Inferior parietal cortex (tissue), 1 donor: ENCODE results near the gene JARID2.

Source experiments
- DNase-seq: peaks from one replicate; pipeline ENCODE4 v3.0.0-alpha.2; 2016; ENCODE audit errors: extremely low spot score

Gene JARID2

DNA sequence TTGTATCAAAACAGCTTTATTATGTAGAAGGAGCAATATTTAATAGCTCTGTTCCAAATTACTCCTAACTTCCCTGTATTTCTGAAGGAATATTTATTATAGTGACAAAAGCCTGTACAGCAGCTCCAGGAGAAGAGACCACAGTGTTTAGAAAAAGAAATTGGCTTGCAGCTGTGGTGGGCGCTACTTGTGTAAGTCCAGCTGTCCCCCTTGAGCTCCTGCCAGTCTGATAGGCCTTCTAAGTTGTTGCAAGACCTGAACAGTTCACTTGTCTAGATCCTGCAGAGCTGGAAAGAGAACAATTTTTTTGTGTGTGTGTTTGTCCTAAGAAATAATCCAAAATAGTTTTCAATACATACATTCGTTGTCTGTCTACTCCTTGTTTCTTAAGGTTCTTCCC is 86.6 kb downstream of the JARID2 start:
- no peak for DNase-seq

- no peak for DNase-seq
These were observed 89.5 kb downstream of the JARID2 start for GRCh38 chr6:15335385-15335784.

DNA sequence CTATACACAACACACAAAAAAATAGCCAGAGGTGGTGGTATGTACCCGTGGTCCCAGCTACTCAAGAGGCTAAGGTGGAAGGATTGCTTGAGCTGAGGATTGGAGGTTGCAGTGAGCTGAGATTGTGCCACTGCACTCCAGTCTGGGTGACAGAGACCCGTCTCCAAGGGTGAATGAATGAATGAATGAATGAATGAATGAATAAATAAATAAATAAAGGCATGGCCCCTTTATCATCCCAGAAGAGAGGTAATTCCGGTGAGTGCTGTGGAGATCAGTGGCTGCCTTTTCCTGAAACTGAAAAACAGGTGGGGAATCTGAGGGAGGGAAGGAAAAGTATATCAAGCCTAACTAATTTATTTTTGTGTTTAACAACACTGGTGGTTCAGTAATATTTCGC is 90.0 kb downstream of the JARID2 start:
- DNase-seq: no peak

- DNase-seq: no peak
These were observed 91.2 kb downstream of the JARID2 start for GRCh38 chr6:15336900-15337560.

DNA sequence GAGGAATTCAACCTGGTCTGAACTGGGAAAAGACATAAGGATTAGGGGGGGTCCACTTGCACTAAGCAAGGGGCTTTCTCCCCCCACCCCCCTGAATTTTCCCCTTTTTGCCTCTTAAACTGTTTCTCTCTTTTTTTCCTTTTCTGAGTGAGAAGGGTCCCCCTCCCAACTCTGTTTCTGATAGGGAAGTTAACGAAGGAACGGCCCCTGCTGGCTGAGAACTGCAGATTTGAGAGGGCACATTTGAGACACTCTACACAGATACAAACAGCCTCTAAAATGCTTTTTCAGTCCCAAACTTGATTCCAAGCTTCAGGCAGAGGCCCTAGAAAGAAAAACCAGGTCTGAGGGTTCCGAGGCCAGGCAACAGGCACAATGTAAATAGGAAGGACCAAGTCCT is 91.7 kb downstream of the JARID2 start:
- no peak for DNase-seq

DNA sequence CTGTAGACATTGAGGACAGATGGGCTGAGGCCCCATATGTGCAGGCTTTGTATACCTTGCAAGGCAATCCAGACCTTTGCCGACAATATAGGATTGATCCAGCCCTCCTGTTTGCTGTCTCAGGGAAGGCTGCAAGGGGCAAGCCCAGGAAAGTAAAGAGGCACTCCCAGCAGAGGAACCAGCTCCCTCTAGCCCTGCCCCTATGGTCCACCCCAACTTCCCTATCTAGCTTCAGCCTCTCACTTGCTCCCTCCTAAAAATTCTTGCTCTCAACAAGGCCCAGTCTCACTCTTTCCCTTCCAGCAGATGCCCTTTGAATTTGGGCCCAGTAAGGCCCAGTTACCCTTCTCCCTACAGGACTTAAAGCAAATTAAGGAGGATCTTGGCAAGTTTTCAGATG is 92.6 kb downstream of the JARID2 start:
- DNase-seq: no peak

DNA sequence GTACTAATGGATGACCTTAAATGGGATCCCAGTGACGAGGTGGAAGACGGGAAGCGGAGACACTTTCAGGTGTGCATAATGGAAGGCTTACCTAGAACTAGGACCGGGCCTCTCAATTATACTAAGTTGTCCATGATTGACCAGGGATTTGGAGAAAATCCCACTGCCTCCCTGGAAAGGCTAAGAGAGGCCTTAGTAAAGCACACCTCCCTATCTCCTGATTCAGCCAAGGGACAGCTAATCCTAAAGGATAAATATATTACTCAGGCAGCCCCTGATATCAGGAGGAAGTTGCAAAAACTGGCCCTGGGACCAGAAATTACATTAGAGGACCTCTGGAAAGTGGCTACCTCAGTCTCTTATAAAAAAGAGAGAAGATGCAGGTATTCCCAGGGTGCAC is 93.2 kb downstream of the JARID2 start:
- no peak for DNase-seq

GRCh38 chr6:15340105-15340601 is 94.3 kb downstream of the JARID2 start:
- DNase-seq: no peak

- DNase-seq: no peak
These were observed 94.9 kb downstream of the JARID2 start for GRCh38 chr6:15340775-15341174.

- DNase-seq: no peak
These were observed 95.6 kb downstream of the JARID2 start for GRCh38 chr6:15341311-15342001.

DNA sequence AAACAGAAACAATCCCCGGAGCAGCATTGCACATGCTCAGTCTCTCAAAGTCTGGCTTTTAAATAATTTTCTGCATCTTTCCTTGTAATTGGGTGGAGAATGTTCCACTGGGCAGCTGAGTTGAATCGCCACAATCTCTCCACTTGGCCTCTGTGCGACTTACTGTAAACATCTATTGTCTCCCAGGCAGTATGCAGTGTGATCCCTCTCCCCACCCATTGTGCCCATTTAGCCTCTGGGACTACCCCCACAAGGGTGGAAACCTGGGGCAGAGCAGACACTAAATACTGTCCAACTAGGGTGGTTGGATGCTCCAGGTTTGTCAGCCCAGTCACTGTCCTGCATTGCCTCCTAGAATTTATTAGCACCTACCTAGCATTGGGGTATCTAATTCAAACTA is 96.2 kb downstream of the JARID2 start:
- no peak for DNase-seq

DNA sequence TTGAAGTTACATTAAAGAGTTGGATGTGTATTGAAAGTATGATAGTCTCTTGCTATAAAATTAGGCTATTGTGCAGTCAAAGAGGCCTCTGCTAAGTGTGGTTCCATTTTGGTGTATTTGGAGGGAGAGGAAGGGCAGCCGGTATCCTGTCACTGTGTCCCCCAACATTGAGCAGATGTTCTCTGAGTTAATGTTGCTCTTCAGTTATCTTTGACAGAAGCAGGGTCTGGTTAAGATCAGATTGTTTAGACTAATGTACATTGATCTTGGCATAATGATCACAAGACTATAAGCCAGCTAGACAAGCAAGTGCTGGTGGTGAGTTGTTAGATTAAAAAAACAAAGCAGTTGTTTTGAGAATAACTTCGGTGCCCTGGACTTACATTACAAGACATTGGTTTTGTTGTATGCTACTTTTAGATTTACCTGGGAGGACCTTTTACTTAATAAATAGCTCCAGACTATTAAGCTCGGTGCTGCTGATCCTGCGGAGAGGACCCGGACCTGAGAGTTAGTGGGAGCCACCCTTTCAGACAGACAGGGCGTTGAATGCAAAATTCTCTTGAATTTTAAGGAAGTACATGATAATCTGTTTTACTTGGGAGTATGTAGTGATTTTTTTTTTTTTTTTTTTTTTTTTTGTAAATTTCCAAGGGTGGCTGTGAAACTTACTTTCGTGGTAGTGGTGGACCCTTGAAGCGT is 97.8 kb downstream of the JARID2 start:
- DNase-seq: no peak

DNA sequence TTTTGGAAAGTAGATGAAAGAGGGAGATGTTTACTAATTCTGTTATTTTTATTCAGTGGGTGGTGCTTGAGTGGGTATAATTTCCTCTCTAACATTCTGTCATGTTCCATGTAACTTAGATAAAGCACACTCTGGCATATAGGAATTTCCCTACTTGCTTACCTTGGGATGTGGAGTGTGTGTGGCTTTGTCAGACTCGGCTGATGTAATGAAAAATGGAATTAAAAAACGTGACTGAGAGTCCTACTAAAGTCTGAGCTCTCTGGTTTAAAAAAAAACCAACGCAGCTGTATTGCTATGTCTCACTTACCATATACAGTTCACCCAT is 98.3 kb downstream of the JARID2 start:
- no peak for DNase-seq

DNA sequence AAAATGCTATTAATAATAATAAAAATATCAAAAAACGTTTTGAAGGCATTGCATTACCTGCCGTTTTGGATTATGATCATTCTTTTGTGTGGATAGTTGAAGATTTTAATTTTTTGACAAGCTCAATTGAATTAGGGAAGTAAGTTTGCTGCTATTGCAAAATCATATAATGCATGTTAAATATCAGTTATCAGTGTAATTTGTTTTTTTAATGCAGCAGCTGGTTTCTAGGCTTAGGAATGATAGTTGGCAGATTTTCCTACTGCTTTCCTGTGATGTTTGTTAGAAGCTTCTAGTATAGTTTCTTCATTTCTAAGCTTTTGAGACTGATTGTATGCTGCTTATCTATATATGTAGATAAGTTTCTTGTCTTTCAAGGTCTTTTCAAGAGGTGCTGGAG is 99.0 kb downstream of the JARID2 start:
- no peak for DNase-seq

DNA sequence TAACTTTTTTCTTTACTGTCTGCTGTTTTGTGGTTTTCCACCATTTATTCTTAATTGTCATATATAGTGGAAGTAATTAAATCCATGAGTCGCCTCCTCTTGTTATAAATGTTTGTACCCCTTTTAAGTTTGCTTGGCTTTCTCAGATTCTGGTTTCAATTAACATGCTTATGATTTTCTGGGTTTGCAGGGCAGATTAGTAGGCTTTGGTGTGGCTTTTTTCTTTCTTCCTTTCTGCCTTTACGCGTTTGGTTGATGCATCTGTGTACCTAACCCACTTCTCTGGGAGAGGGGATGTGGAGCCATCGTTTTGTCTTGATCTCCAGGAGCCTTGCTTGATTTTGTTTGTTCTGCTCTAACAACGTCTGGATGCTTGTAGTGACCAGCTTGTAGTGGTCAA is 100.4 kb downstream of the JARID2 start:
- no peak for DNase-seq

GRCh38 chr6:15348528-15348927 is 102.7 kb downstream of the JARID2 start:
- no peak for DNase-seq

DNA sequence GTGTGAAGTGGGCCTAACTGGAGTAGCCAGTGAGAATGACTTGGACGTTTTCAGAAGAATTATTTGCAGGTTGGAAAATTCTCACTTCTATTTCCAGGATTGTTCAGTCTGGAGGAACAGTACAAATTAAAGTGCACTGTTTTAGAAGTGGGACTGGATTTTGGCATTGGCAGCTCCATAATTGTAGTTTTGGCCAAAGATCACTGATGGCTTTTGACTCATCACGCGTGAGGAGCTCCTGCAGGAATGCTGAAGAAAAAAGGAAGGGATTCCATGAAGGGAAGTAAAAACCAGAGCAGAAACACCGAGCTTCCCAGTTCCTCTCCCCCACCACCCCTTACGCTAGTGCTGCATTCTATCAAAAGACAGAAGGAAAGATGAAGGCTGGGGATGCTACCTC is 103.5 kb downstream of the JARID2 start:
- no peak for DNase-seq

- DNase-seq: no peak
These were observed 104.7 kb downstream of the JARID2 start for GRCh38 chr6:15350386-15351083.

DNA sequence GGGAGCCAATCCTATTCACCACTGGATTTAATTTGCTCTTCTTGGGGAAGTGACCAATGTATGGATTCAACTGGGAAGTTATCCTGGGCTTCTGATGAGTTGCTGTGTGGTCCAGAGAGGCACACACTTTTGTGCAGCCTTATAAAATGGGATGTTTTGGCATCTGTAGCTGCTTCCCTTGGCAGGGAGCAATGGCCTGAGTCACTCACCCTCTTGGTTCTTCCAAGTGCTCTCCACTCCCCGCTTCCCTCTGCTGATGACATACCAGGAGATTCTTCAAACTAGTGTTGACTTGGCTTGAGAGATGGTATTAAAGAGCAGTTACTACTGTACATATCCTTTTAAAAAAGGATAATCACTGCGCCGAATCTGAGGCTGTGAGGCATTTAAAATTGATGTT is 105.8 kb downstream of the JARID2 start:
- no peak for DNase-seq

DNA sequence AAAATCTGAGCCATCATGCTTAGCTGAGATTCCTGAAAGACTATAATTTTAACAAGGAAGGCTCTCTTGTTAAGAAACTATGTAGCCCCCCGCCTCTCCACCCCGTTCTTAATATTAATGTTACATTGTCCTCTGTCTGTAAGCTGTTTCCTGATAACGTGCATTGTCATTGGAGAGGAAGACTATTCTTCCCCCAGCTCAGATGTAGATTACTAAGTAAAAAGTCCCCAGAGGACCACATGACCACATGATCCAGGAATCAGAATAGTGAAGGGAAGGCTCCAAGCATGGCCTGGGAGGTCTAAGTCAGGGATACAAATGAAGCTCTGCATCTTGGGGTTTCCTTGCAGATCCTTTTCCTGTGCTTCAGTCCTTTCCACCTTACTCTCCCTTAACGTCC is 106.4 kb downstream of the JARID2 start:
- DNase-seq: no peak

DNA sequence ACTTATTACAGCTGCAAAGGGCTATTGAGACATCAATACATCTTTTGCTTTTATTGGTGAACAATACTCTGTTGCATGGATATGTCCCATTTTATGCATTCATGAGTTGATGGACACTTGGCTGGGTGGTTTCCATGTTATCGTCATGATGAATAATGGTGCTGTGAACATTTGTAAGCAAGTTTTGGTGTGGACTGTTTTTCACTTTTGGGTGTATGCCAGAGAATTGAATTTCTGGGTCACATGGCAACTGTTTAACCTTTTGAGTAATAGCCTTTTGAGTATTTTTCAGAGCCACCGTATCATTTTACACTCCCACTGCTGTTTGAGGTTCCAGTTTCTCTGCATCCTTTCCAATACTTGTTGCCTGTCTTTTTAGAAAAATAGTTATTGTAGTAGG is 107.0 kb downstream of the JARID2 start:
- no peak for DNase-seq

- no peak for DNase-seq
These were observed 109.8 kb downstream of the JARID2 start for GRCh38 chr6:15355683-15356099.

- DNase-seq: no peak
These were observed 110.3 kb downstream of the JARID2 start for GRCh38 chr6:15356179-15356578.
